ENCODE results near the gene FIBIN. TPM values are rescaled to one million over a fixed set of nuclear protein-coding genes. Genes with fewer than 3 reads are reported as not detected.

FIBIN gene
- total RNA-seq, 1 donor from 2014 or later = 118 TPM

DNA sequence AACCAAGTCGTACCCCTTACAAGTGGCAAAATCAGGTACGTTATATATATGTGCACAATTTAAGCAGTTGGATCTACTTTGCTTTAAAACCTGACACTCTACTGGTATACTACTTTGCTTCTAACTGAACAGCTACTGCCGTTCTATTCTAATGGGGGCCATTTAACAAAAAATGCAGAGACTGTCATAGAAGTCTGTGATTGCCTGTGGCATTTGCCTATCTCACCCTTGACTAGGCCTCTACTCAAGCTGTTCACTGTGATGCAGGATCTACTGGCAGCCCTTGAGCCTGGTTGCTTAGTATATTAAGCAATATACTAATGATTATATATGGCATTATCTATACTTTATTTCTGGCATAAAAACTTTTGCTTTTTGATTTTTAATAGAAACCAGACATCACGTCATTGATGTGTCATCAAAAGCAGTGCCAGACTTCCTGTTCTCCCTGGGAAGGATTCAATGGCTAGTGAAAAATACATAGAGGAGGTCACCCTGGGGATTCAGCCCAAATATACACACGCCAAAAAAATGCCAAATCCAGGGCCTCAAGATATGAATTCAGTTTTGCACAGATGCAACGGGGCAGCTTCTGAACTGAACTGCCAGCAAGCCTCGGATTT lies 40.0 kb upstream of the FIBIN start:
- intact Hi-C loops (cut with DNase I) = no loop called here
- TF ChIP-seq, protein P1, sequence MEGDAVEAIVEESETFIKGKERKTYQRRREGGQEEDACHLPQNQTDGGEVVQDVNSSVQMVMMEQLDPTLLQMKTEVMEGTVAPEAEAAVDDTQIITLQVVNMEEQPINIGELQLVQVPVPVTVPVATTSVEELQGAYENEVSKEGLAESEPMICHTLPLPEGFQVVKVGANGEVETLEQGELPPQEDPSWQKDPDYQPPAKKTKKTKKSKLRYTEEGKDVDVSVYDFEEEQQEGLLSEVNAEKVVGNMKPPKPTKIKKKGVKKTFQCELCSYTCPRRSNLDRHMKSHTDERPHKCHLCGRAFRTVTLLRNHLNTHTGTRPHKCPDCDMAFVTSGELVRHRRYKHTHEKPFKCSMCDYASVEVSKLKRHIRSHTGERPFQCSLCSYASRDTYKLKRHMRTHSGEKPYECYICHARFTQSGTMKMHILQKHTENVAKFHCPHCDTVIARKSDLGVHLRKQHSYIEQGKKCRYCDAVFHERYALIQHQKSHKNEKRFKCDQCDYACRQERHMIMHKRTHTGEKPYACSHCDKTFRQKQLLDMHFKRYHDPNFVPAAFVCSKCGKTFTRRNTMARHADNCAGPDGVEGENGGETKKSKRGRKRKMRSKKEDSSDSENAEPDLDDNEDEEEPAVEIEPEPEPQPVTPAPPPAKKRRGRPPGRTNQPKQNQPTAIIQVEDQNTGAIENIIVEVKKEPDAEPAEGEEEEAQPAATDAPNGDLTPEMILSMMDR (IDR thresholded peaks at IDR 0.05) = no peak
- TF ChIP-seq POLR2A (IDR thresholded peaks at IDR 0.05) (no peak), POLR2AphosphoS5 (IDR thresholded peaks at IDR 0.05; ENCODE audit: insufficient read depth in 1 of 2, low read depth in 1 of 2) (no peak)
- H3K27ac ChIP-seq = no peak overlapping the region
- no peak for DNase-seq (ENCODE audit: extremely low spot score in 2 of 2)
- H3K9me3 ChIP-seq = no peaks in the 10 kb centered on the region
- H3K27me3 ChIP-seq = no peaks in the 10 kb centered on the region
- no peak overlapping the region for H3K4me3 ChIP-seq
- peaks cover 14% of the 10 kb centered on the region for H3K4me1 ChIP-seq
- no peaks in the 10 kb centered on the region for H3K36me3 ChIP-seq

GRCh38 chr11:26958005-26958701 lies 35.8 kb upstream of the FIBIN start:
- Histone ChIP-seq H3K9me3 (no peaks in the 10 kb centered on the region), H3K27me3 (no peaks in the 10 kb centered on the region), H3K27ac (no peak overlapping the region), H3K4me1 (no peaks in the 10 kb centered on the region), H3K36me3 (no peaks in the 10 kb centered on the region), H3K4me3 (no peak overlapping the region)
- intact Hi-C loops (cut with DNase I) = no loop called here
- no peak for TF ChIP-seq POLR2A (IDR thresholded peaks at IDR 0.05)
- TF ChIP-seq, protein P1 (IDR thresholded peaks at IDR 0.05) = no peak
- TF ChIP-seq POLR2AphosphoS5 (IDR thresholded peaks at IDR 0.05; ENCODE audit: insufficient read depth in 1 of 2, low read depth in 1 of 2) = no peak
- DNase-seq (ENCODE audit: extremely low spot score in 2 of 2) = no peak

- intact Hi-C loops (cut with DNase I) = no loop called here
- H3K4me3 ChIP-seq = no peak overlapping the region
- H3K9me3 ChIP-seq = no peaks in the 10 kb centered on the region
- H3K27ac ChIP-seq = no peak overlapping the region
- TF ChIP-seq, protein P1 (IDR thresholded peaks at IDR 0.05) = no peak
- TF ChIP-seq POLR2A (IDR thresholded peaks at IDR 0.05) (no peak), POLR2AphosphoS5 (IDR thresholded peaks at IDR 0.05; ENCODE audit: insufficient read depth in 1 of 2, low read depth in 1 of 2) (no peak)
- no peaks in the 10 kb centered on the region for H3K27me3 ChIP-seq
- no peak for DNase-seq (ENCODE audit: extremely low spot score in 2 of 2)
- H3K4me1 ChIP-seq = peaks cover 3% of the 10 kb centered on the region
- H3K36me3 ChIP-seq = no peaks in the 10 kb centered on the region
These were observed 35.2 kb upstream of the FIBIN start for GRCh38 chr11:26958702-26959049.

DNA sequence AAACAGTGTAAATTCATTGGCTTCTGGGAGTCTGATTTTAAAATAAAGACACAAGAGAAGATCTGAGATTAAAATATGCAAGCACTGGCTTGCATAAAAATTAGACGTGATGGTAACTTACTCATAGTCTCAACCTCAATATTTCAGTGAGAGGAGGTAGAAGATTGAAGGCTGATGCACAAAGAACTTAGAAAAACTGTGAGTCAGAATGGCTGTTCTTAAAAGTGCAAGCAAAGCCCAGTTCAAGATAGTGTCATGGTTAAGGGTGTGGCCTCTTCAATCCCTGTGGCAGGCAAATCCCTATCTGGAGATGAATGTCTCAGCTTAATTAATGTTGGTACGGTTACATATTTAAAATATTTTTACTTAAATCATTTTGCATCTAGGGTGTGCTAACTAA lies 33.6 kb upstream of the FIBIN start:
- no peak overlapping the region for H3K27ac ChIP-seq
- no peak for TF ChIP-seq POLR2AphosphoS5 (IDR thresholded peaks at IDR 0.05; ENCODE audit: insufficient read depth in 1 of 2, low read depth in 1 of 2)
- TF ChIP-seq, protein P1 (IDR thresholded peaks at IDR 0.05) = no peak
- TF ChIP-seq POLR2A (IDR thresholded peaks at IDR 0.05) = no peak
- no peaks in the 10 kb centered on the region for H3K9me3 ChIP-seq
- intact Hi-C loops (cut with DNase I) = no loop called here
- H3K4me3 ChIP-seq = no peak overlapping the region
- H3K27me3 ChIP-seq = no peaks in the 10 kb centered on the region
- H3K36me3 ChIP-seq = no peaks in the 10 kb centered on the region
- peaks cover 8% of the 10 kb centered on the region for H3K4me1 ChIP-seq
- DNase-seq (ENCODE audit: extremely low spot score in 2 of 2) = no peak

DNA sequence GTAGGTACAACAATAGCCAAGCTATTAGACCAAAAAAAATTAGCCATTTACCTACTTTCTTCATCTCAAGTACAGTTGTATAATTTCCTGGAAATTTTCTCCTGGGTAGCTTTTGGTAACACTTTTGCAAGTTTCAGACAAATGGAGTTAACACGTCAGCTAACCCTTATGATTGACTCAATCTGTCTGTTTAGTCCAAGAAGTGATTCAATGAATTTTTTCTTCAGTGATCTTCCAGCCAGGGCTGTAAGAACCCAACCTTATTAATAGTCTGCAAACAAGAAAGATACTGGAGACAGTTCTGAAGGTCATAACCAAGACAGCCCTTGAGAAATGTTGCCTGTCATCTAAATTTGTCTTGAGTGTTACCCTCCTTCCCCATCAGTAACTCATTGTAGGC lies 30.1 kb upstream of the FIBIN start:
- no peaks in the 10 kb centered on the region for H3K9me3 ChIP-seq
- no peak overlapping the region for H3K4me3 ChIP-seq
- H3K36me3 ChIP-seq = no peaks in the 10 kb centered on the region
- H3K27ac ChIP-seq = no peak overlapping the region
- H3K4me1 ChIP-seq = peaks cover 8% of the 10 kb centered on the region
- no peaks in the 10 kb centered on the region for H3K27me3 ChIP-seq
- DNase-seq (ENCODE audit: extremely low spot score in 2 of 2) = no peak
- intact Hi-C loops (cut with DNase I) = no loop called here
- TF ChIP-seq POLR2AphosphoS5 (IDR thresholded peaks at IDR 0.05; ENCODE audit: insufficient read depth in 1 of 2, low read depth in 1 of 2) (no peak), POLR2A (IDR thresholded peaks at IDR 0.05) (no peak)
- TF ChIP-seq, protein P1 (IDR thresholded peaks at IDR 0.05) = no peak
